ENCODE data around the gene NBEA. TPM values are rescaled to one million over a fixed set of nuclear protein-coding genes. Genes with fewer than 3 reads are reported as not detected.

The NBEA gene
- polyA plus RNA-seq, 2 of the 4 experiments (the other 2 are of a cell fraction) = 3.5 to 11.8 TPM

DNA sequence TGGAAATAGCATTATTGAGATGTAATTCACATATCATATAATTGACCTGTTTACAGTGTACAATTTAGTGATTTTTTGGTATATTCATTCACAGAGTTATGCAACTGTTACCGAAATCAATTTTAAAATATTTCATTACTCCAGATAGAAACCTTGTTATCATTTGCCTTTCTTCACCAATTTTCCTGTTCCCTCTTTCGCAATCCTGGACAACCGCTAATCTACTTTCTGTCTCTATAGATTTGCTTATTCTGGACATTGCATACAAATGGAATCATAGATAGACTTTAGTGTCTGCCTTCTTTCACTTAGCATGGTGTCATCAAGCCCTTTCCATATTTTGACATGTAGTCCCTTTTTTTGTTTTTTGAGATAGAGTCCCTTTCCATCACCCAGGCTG lies 515.2 kb downstream of the NBEA start:
- TF ChIP-seq ELK1 (IDR thresholded peaks at IDR 0.05; ENCODE audit: low read depth, low read length) (no peak), HEYL (CRISPR knock-in tag; IDR thresholded peaks at IDR 0.05) (no peak), NPAS2 (CRISPR knock-in tag; IDR thresholded peaks at IDR 0.05; ENCODE audit: borderline replicate concordance) (no peak), FOXS1 (CRISPR knock-in tag; IDR thresholded peaks at IDR 0.05) (no peak), EHF (CRISPR knock-in tag; IDR thresholded peaks at IDR 0.05) (no peak)
- no peaks in the 10 kb centered on the region for H3K9me3 ChIP-seq
- no peak overlapping the region for H3K27ac ChIP-seq
- DNase-seq (ENCODE audit: low read depth in 1 of 2, low spot score in 1 of 2) (no peak), ATAC-seq (no peak), FAIRE-seq (no peak)
- CTCF ChIA-PET = no interaction called here
- POLR2A ChIA-PET = no interaction called here
- H3K4me1 ChIP-seq = no peaks in the 10 kb centered on the region
- 90% methylated on average over 3 of the region's 3 CpGs for WGBS (ENCODE audit: missing lambda C conversion rate)
- H3K4me2 ChIP-seq = no peak overlapping the region
- no peak overlapping the region for H3K4me3 ChIP-seq

DNA sequence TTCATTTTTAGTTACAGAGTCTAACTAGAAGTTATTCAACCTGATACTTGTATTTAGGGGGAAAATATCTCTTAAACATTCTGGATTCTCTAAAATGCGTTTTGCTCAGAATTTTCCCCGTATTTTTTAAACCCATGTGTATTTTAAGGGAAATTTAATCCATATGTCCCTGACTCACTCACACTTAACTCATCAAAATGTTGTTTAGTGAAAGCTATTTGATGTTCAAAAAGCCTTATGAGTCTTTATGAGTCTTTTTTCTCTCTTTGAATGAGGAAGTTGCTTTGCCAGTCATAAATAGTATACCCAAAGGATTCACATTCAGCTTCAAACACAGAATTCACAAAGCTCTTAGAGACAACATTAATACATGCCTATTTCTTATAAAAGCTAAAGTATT lies 518.0 kb downstream of the NBEA start:
- no peaks in the 10 kb centered on the region for H3K9me3 ChIP-seq
- ATAC-seq (no peak), DNase-seq (ENCODE audit: low read depth in 1 of 2, low spot score in 1 of 2) (no peak), FAIRE-seq (no peak)
- H3K4me1 ChIP-seq = no peaks in the 10 kb centered on the region
- no peak overlapping the region for H3K4me3 ChIP-seq
- no peak overlapping the region for H3K4me2 ChIP-seq
- 88% methylated on average over 2 of the region's 2 CpGs for WGBS (ENCODE audit: missing lambda C conversion rate)
- no peak for TF ChIP-seq CHD2 (IDR thresholded peaks at IDR 0.05; ENCODE audit: low read length, partially characterized antibody)
- no peak for TF ChIP-seq EP300 (IDR thresholded peaks at IDR 0.05)
- TF ChIP-seq HOXB5 (CRISPR knock-in tag; IDR thresholded peaks at IDR 0.05) = no peak
- H3K27ac ChIP-seq = no peak overlapping the region
- POLR2A ChIA-PET = no interaction called here
- CTCF ChIA-PET = interaction anchor here (0.6 kb wide), 1 partner anchor 1817 kb away, joined by 3 read pairs; no protein-coding TSS in a partner anchor

- no peak for FAIRE-seq
- Histone ChIP-seq H3K4me1 (no peaks in the 10 kb centered on the region), H3K4me2 (no peak overlapping the region), H3K4me3 (no peak overlapping the region), H3K9me3 (no peaks in the 10 kb centered on the region), H3K27ac (no peak overlapping the region)
- ChIA-PET CTCF (no interaction called here), POLR2A (no interaction called here)
- TF ChIP-seq ELK1 (IDR thresholded peaks at IDR 0.05; ENCODE audit: low read depth, low read length) (no peak), JUN (IDR thresholded peaks at IDR 0.05) (no peak), TFCP2L1 (CRISPR knock-in tag; IDR thresholded peaks at IDR 0.05) (no peak), CBX2 (IDR thresholded peaks at IDR 0.05; ENCODE audit: borderline replicate concordance, low read depth) (no peak), CBX8 (IDR thresholded peaks at IDR 0.05) (no peak), BHLHE40 (IDR thresholded peaks at IDR 0.05; ENCODE audit: low read depth, low read length) (no peak), MYC (IDR thresholded peaks at IDR 0.05; ENCODE audit: borderline replicate concordance, low read length) (no peak), EHF (CRISPR knock-in tag; IDR thresholded peaks at IDR 0.05) (no peak), MAZ (IDR thresholded peaks at IDR 0.05; ENCODE audit: borderline replicate concordance, low read depth, low read length) (no peak), EHMT2 (IDR thresholded peaks at IDR 0.05; ENCODE audit: low read depth) (no peak), GATA3 (IDR thresholded peaks at IDR 0.05; ENCODE audit: borderline replicate concordance) (no peak), HDAC2 (IDR thresholded peaks at IDR 0.05) (no peak), ZC3H11A (IDR thresholded peaks at IDR 0.05) (no peak)
- TF ChIP-seq, protein P1, sequence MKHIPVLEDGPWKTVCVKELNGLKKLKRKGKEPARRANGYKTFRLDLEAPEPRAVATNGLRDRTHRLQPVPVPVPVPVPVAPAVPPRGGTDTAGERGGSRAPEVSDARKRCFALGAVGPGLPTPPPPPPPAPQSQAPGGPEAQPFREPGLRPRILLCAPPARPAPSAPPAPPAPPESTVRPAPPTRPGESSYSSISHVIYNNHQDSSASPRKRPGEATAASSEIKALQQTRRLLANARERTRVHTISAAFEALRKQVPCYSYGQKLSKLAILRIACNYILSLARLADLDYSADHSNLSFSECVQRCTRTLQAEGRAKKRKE (CRISPR knock-in tag; IDR thresholded peaks at IDR 0.05; ENCODE audit: low read depth) = no peak
- no peak for DNase-seq (ENCODE audit: low read depth in 1 of 2, low spot score in 1 of 2)
- 74% methylated on average over 3 of the region's 3 CpGs for WGBS (ENCODE audit: missing lambda C conversion rate)
- no peak for ATAC-seq
Measured at GRCh38 chr13:35465371-35465770, 523.3 kb downstream of the NBEA start.

Measured in A549 (cell line).